ENCODE results near the gene NT5DC1. TPM values are rescaled to one million over a fixed set of nuclear protein-coding genes. Genes with fewer than 3 reads are reported as not detected.

The NT5DC1 gene
- polyA plus RNA-seq, 1 experiment, result 23.2 TPM

- DNase-seq (ENCODE audit: low read depth, low spot score), result no peak
- Histone ChIP-seq H3K4me3 (ENCODE audit: low read depth, low read length) (no peak overlapping the region), H3K9me3 (ENCODE audit: control insufficient read depth, insufficient read depth, low read length) (no peaks in the 10 kb centered on the region; the same call in 1 of the 2 replicates), H3K27me3 (ENCODE audit: control insufficient read depth, insufficient read depth, low read length) (no peaks in the 10 kb centered on the region), H3K27ac (ENCODE audit: low read depth, low read length) (no peak overlapping the region)
- CTCF ChIA-PET, result interaction anchor here (0.6 to 5.5 kb wide), 77 partner anchors 9 to 578 kb away, joined by 3 to 160 read pairs (median 5); partner anchors contain the start of genes CALHM4, CALHM5, RSPH4A and RWDD1
- no peak for TF ChIP-seq CTCF (IDR thresholded peaks at IDR 0.05; ENCODE audit: low read depth, low read length)
- POLR2A ChIA-PET, result interaction anchor here (1.1 to 1.5 kb wide), 4 partner anchors 11 to 303 kb away, joined by 3 to 4 read pairs (median 3); partner anchors contain the start of genes RWDD1, TSPYL1 and TSPYL4
These were observed 167.4 kb downstream of the NT5DC1 start for GRCh38 chr6:116267836-116268588.

GRCh38 chr6:116268589-116269293 lies 168.1 kb downstream of the NT5DC1 start:
- Histone ChIP-seq H3K27ac (ENCODE audit: low read depth, low read length) (no peak overlapping the region), H3K27me3 (ENCODE audit: control insufficient read depth, insufficient read depth, low read length) (no peaks in the 10 kb centered on the region), H3K9me3 (ENCODE audit: control insufficient read depth, insufficient read depth, low read length) (no peaks in the 10 kb centered on the region; the same call in 1 of the 2 replicates), H3K4me3 (ENCODE audit: low read depth, low read length) (no peak overlapping the region)
- ChIA-PET POLR2A (interaction anchor here (0.6 to 1.5 kb wide), 5 partner anchors 10 to 302 kb away, joined by 3 to 4 read pairs (median 3); partner anchors contain the start of genes RWDD1, TSPYL1 and TSPYL4), CTCF (interaction anchor here (0.6 to 5.5 kb wide), 92 partner anchors 10 to 651 kb away, joined by 3 to 160 read pairs (median 5); partner anchors contain the start of genes CALHM4, CALHM5, DSE and RSPH4A)
- TF ChIP-seq CTCF (IDR thresholded peaks at IDR 0.05; ENCODE audit: low read depth, low read length), result peak; percentile 96
- DNase-seq (ENCODE audit: low read depth, low spot score), result peak; percentile 65

- no peak for DNase-seq (ENCODE audit: low read depth, low spot score)
- Histone ChIP-seq H3K4me3 (ENCODE audit: low read depth, low read length) (no peak overlapping the region), H3K27me3 (ENCODE audit: control insufficient read depth, insufficient read depth, low read length) (no peaks in the 10 kb centered on the region), H3K27ac (ENCODE audit: low read depth, low read length) (no peak overlapping the region), H3K9me3 (ENCODE audit: control insufficient read depth, insufficient read depth, low read length) (no peaks in the 10 kb centered on the region)
- no peak for TF ChIP-seq CTCF (IDR thresholded peaks at IDR 0.05; ENCODE audit: low read depth, low read length)
- ChIA-PET POLR2A (no interaction called here), CTCF (interaction anchor here (0.6 to 5.5 kb wide), 8 partner anchors 17 to 299 kb away, joined by 3 to 160 read pairs (median 4); partner anchors contain the start of genes CALHM4 and FRK)
These were observed 170.6 kb downstream of the NT5DC1 start for GRCh38 chr6:116271149-116271708.

- Histone ChIP-seq H3K27ac (ENCODE audit: low read depth, low read length) (no peak overlapping the region), H3K9me3 (ENCODE audit: control insufficient read depth, insufficient read depth, low read length) (no peaks in the 10 kb centered on the region; the same call in 1 of the 2 replicates), H3K27me3 (ENCODE audit: control insufficient read depth, insufficient read depth, low read length) (no peaks in the 10 kb centered on the region), H3K4me3 (ENCODE audit: low read depth, low read length) (peak overlapping the region; percentile 88)
- CTCF ChIA-PET, result interaction anchor here (0.6 to 5.4 kb wide), 7 partner anchors 8 to 301 kb away, joined by 4 to 66 read pairs (median 15); no protein-coding TSS in a partner anchor
- DNase-seq (ENCODE audit: low read depth, low spot score), result no peak
- no peak for TF ChIP-seq CTCF (IDR thresholded peaks at IDR 0.05; ENCODE audit: low read depth, low read length)
- POLR2A ChIA-PET, result no interaction called here
These were observed 176.5 kb downstream of the NT5DC1 start for GRCh38 chr6:116277124-116277523.
